B cell (primary cell): ENCODE data around the gene PTPN22. TPM values are rescaled to one million over a fixed set of nuclear protein-coding genes. Genes with fewer than 3 reads are reported as not detected.
A peak's percentile ranks its signal among the peaks of the same experiment; 100 is the strongest.

Source experiments
- ATAC-seq: fragments of 200-7000 bp; cut with Tn5 transposase; one replicate; pipeline ENCODE4 v1.10.0; 2021; ENCODE audit warnings: low read depth, mild to moderate bottlenecking, moderate number of reproducible peaks, moderate library complexity
- CTCF ChIA-PET: fragments of 350-600 bp; sonication (Branson Sonifier 250); formaldehyde crosslinking; loops from one replicate; lab custom pipeline; 2021; ENCODE audit warnings: antibody characterized with exemption, inconsistent platforms; lab: Charles Lee
- POLR2A ChIA-PET: fragments of 350-600 bp; sonication (Branson Sonifier 250); formaldehyde crosslinking; loops from one replicate; lab custom pipeline; 2021; ENCODE audit warnings: antibody characterized with exemption; lab: Charles Lee
- DNase-seq: peaks from one replicate; pipeline ENCODE4 v3.0.0; 2013
- H2AFZ ChIP-seq: 2 replicates; pipeline ENCODE4 v1.6.1; 2012; ENCODE audit warnings: mild to moderate bottlenecking, low read depth, low read length; ENCODE audit not compliant: insufficient read depth, poor library complexity, severe bottlenecking
- H3K27ac ChIP-seq, 2 donors: 1 replicate in 1 of 2; 2 replicates in 1 of 2; pipeline ENCODE4 v1.5.1; 2012 to 2013; ENCODE audit warnings: low read length in 2 of 2, mild to moderate bottlenecking in 2 of 2, moderate library complexity in 1 of 2
- H3K27me3 ChIP-seq, 4 experiments: fragments of 200-600 bp in 1 of 4; sonication (generic) in 1 of 4; replicated peaks in 1 of 4; 1 replicate in 2 of 4; 2 replicates in 2 of 4; pipeline versions ENCODE4 v1.6.1 to v1.7.0; 2013 to 2016; ENCODE audit warnings: low read length in 3 of 4, mild to moderate bottlenecking in 2 of 4, mixed read lengths in 1 of 4, moderate library complexity in 1 of 4; ENCODE audit not compliant: insufficient read depth in 4 of 4, control insufficient read depth in 3 of 4; ENCODE audit errors: control extremely low read depth in 1 of 4
- H3K36me3 ChIP-seq, 2 experiments: replicated peaks in 1 of 2; 1 replicate in 1 of 2; 2 replicates in 1 of 2; pipeline versions ENCODE4 v1.6.1 to v1.7.1; 2013; ENCODE audit warnings: low read length in 1 of 2; ENCODE audit not compliant: insufficient read depth in 2 of 2, control insufficient read depth in 1 of 2; ENCODE audit errors: control extremely low read depth in 1 of 2, extremely low read depth in 1 of 2
- H3K4me1 ChIP-seq, 2 donors: fragments of 200-600 bp in 1 of 2; sonication (generic) in 1 of 2; 1 replicate in 1 of 2; 2 replicates in 1 of 2; pipeline versions ENCODE4 v1.5.1 to v1.6.1; 2013 to 2017; ENCODE audit warnings: low read length in 2 of 2; ENCODE audit not compliant: control insufficient read depth in 2 of 2, insufficient read depth in 2 of 2
- H3K4me2 ChIP-seq: replicated peaks from 2 replicates; pipeline ENCODE3; 2012; ENCODE audit warnings: mild to moderate bottlenecking, low read depth, low read length; ENCODE audit not compliant: poor library complexity, severe bottlenecking
- H3K4me3 ChIP-seq, 5 experiments: fragments of 200-600 bp in 1 of 5; sonication (generic) in 1 of 5; 1 replicate in 3 of 5; 2 replicates in 2 of 5; pipeline versions ENCODE4 v1.5.1 to v1.7.0; 2011 to 2016; ENCODE audit warnings: low read length in 4 of 5, mild to moderate bottlenecking in 4 of 5, low read depth in 2 of 5, control low read depth in 1 of 5, moderate library complexity in 1 of 5; ENCODE audit not compliant: insufficient read depth in 1 of 5; ENCODE audit errors: control extremely low read depth in 1 of 5, extremely low read depth in 1 of 5
- H3K79me2 ChIP-seq: fragments of 200-600 bp; sonication (generic); one replicate; pipeline ENCODE4 v1.6.0; 2016; ENCODE audit warnings: low read length; ENCODE audit not compliant: control insufficient read depth, insufficient read depth
- H3K9ac ChIP-seq: fragments of 200-600 bp; sonication (generic); 2 replicates; pipeline ENCODE4 v1.6.1; 2017; ENCODE audit warnings: mild to moderate bottlenecking, low read length, moderate library complexity
- H3K9me3 ChIP-seq, 3 donors: one replicate each; pipeline versions ENCODE4 v1.6.1 to v1.7.1; 2013; ENCODE audit warnings: low read length in 2 of 3; ENCODE audit not compliant: control insufficient read depth in 2 of 3, insufficient read depth in 1 of 3; ENCODE audit errors: control extremely low read depth in 1 of 3
- H4K20me1 ChIP-seq: 2 replicates; pipeline ENCODE4 v1.6.0; 2012; ENCODE audit warnings: mild to moderate bottlenecking, low read length; ENCODE audit not compliant: insufficient read depth, control insufficient read depth, poor library complexity, severe bottlenecking
- H3K27ac Mint-ChIP-seq: one replicate; pipeline ENCODE4 v1.8.0; 2021; ENCODE audit warnings: mixed read lengths
- H3K27me3 Mint-ChIP-seq: one replicate; pipeline ENCODE4 v1.8.0; 2021; ENCODE audit warnings: mixed read lengths
- H3K4me1 Mint-ChIP-seq: one replicate; pipeline ENCODE4 v1.8.0; 2021; ENCODE audit warnings: mixed read lengths
- H3K4me3 Mint-ChIP-seq: one replicate; pipeline ENCODE4 v1.8.0; 2021; ENCODE audit warnings: mixed read lengths
- H3K9me3 Mint-ChIP-seq: one replicate; pipeline ENCODE4 v1.8.0; 2022; ENCODE audit warnings: mixed read lengths; ENCODE audit not compliant: insufficient read depth
- EZH2 ChIP-seq: IDR thresholded peaks from 2 replicates; pipeline ENCODE4 v1.6.1; 2012; ENCODE audit warnings: borderline replicate concordance, low read depth, mild to moderate bottlenecking, moderate library complexity, low read length; ENCODE audit not compliant: insufficient read depth, poor library complexity, severe bottlenecking
- WGBS: methylation state at CpG from one replicate; pipeline ENCODE4 v1.1.5; 2013; ENCODE audit warnings: missing lambda C conversion rate; ENCODE audit not compliant: insufficient coverage; 5-methylcytosine and 5-hydroxymethylcytosine counted together
- intact Hi-C: fragments of 100-400 bp; cut with micrococcal nuclease; formaldehyde crosslinking; loops from one replicate; pipeline ENCODE4 v1.10.0; 2022
- polyA plus RNA-seq: library from polyadenylated mRNA; depleted of rRNA; stranded (reverse); fragments of >200 nt; gene quantifications from 2 replicates; pipeline ENCODE4 v1.2.3, GENCODE V29; 2012
- total RNA-seq, 2 donors: library from RNA; stranded (reverse); fragments of 120-200 nt in 1 of 2; gene quantifications; 1 replicate in 1 of 2; 2 replicates in 1 of 2; pipeline versions ENCODE4 v1.2.3 to v1.2.4, GENCODE V29; 2013 to 2022
- TF ChIP-seq, protein P1 (sequence below): fragments of 200-600 bp; IDR thresholded peaks from one replicate; pipeline ENCODE4 v1.8.0; 2022; ENCODE audit warnings: antibody characterized with exemption, mild to moderate bottlenecking

PTPN22 gene
- total and polyA plus RNA-seq, 2 donors (not counting 1 experiment from before 2014, with no cell fraction given): 14.3 to 37.4 TPM

DNA sequence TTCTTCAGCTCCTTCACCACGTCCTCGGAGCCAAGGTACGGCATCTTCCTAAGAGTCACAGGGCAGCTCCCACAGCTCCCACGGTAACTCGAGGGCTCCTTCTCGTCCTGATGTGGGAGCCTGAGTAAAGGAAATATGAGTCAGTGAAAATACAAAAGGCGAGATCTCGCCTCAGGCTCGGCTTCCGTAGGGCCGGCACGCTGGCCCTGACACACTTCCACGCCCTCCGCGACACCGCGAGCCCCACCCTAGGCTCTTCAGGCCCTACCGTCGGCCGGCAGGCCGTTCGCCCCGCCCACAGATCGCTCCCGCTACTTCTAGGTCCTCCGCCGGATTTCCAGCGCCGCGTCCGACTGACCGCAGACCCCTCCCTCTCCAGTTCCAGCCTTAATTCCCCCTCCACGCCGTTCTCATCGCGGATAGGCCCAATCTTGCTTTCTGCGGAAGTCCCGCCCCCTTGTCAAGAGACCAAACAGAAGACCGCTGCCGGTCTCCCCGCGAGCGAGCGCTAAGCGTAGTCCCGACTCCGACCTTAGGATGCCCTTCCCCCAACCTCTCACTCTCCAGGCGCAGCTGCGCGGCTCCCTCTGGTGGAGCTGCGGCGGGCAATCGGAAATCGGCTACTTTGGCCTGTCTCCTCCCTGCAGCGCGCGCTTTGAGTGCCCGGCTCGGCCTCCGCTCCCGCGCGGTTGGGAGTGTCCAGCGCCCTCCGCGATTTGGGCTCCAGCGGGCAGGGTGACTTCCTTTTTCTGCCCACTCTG is 33.3 kb upstream of the PTPN22 start, which contains the start of the genes AP4B1 and DCLRE1B:
AP4B1 (minus strand) TSS at position 126 of the 761 bp plus-strand sequence; CDS start at position 44, 82 bp downstream.
DCLRE1B (plus strand) TSS at position 653 of the 761 bp plus-strand sequence. CDS start 261 bp downstream, outside the sequence.
- H3K27me3 ChIP-seq: no peaks in the 10 kb centered on the region
- peak within 1 kb of the TSS; percentile 87 to 93 for H3K27ac ChIP-seq
- ATAC-seq (peak; percentile 90), DNase-seq (peak; percentile 99)
- ChIA-PET POLR2A (interaction anchor here (1.0 to 3.5 kb wide), 5 partner anchors 25 to 93 kb away, joined by 4 to 50 read pairs (median 5); partner anchors contain the start of genes HIPK1 and RSBN1), CTCF (interaction anchor here (0.8 to 5.6 kb wide), 15 partner anchors 12 to 1189 kb away, joined by 3 to 94 read pairs (median 5); partner anchors contain the start of genes HIPK1 and PPM1J)
- peaks cover 32 to 39% of the 10 kb centered on the region in 2 donors for H3K4me1 ChIP-seq
- Mint-ChIP-seq H3K27ac (peak within 1 kb of the TSS; percentile 99), H3K9me3 (no peaks in the 10 kb centered on the region), H3K4me3 (peak within 1 kb of the TSS; percentile 92), H3K27me3 (no peaks in the 10 kb centered on the region), H3K4me1 (peaks cover 43% of the 10 kb centered on the region)
- H3K9me3 ChIP-seq: no peaks in the 10 kb centered on the region
- WGBS: under 1% methylated on average over 64 of the region's 67 CpGs
- peak within 1 kb of the TSS; percentile 87 to 98 (median 92) for H3K4me3 ChIP-seq
- intact Hi-C loops: loop anchor here (1.0 to 10.0 kb wide), 9 partner anchors 24 to 1190 kb away; partner anchors contain the start of genes BCAS2, HIPK1, PHTF1 and PPM1J
- peak within 1 kb of the TSS; percentile 85 for H3K9ac ChIP-seq
- peaks cover 2 to 37% of the 10 kb centered on the region in 2 experiments for H3K36me3 ChIP-seq
- H3K4me2 ChIP-seq: peak within 1 kb of the TSS; percentile 83
- no peaks in the 10 kb centered on the region for H4K20me1 ChIP-seq
- peak within 1 kb of the TSS; percentile 96 for H2AFZ ChIP-seq
- no peak for TF ChIP-seq EZH2
- TF ChIP-seq, protein P1, sequence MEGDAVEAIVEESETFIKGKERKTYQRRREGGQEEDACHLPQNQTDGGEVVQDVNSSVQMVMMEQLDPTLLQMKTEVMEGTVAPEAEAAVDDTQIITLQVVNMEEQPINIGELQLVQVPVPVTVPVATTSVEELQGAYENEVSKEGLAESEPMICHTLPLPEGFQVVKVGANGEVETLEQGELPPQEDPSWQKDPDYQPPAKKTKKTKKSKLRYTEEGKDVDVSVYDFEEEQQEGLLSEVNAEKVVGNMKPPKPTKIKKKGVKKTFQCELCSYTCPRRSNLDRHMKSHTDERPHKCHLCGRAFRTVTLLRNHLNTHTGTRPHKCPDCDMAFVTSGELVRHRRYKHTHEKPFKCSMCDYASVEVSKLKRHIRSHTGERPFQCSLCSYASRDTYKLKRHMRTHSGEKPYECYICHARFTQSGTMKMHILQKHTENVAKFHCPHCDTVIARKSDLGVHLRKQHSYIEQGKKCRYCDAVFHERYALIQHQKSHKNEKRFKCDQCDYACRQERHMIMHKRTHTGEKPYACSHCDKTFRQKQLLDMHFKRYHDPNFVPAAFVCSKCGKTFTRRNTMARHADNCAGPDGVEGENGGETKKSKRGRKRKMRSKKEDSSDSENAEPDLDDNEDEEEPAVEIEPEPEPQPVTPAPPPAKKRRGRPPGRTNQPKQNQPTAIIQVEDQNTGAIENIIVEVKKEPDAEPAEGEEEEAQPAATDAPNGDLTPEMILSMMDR: peak; percentile 71
- peaks cover 38% of the 10 kb centered on the region for H3K79me2 ChIP-seq
